ENCODE results near the gene RAB10.
"Not testable (repeated sequence)": the region's sequence is repeated elsewhere in the genome, so short reads cannot be mapped to it uniquely, and the experiment has no call there.

The RAB10 gene

DNA sequence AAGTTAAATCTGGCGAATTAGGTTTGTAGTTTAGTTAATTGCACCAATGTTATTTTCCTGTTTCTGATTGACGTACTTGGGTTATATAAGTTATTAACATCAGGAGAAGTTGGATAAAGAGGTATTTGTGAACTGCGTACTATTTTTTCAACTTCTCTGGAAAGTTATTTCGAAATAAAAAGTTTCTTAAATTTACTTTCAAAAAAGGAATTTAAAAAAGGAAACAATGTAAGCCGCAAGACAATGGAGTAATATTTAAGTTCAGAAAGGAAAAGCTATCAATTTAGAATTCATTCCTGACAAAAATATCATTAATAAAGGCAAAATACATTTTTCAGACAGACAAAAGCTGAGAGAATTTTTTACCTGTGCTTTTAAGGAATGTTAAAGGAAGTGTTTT is 47.7 kb downstream of the RAB10 start:
- DNase-seq (ENCODE audit: extremely low spot score, insufficient read length, low read depth) (no peak), FAIRE-seq (no peak)

DNA sequence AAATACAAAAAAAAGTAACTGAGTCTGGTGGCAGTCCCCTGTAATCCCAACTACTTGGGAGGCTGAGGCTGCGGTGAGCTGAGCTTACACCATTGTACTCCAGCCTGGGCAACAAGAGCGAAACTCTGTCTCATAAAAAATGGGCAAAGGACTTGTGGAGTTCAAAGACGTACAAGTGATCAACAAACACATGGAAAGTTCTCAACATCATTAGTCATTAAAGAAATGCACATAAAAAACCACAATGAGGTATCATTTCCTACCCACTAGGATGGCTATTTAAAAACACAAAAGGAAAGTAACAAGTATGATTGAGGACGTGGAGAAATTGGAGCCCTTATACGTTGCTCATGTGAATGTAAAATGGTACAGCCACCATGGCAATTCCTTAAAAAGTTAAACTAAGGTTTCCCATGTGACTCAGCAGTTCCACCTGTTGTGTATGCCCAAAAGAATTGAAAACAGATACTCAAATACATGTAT is 52.3 kb downstream of the RAB10 start:
- DNase-seq (ENCODE audit: extremely low spot score, insufficient read length, low read depth) = no peak
- FAIRE-seq = peak; percentile 70

DNA sequence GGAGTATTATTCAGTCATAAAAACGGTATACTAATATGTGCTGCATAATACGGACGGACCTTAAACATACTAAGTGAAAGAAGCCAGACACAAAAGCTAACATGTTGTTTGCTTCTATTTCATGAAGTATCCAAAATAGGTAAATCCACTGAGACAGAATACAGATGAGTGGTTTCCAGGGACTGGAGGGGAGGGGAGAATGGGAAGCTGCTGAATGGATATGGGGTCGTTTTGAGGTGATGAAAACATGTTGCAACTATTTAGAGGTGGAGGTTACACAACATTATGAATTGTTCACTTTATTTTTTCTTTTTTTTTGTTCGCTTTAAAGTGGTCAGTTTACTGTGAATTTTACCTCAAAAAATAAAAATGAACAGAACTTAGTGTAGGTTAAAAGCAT is 52.9 kb downstream of the RAB10 start:
- DNase-seq (ENCODE audit: extremely low spot score, insufficient read length, low read depth) (no peak), FAIRE-seq (no peak)

DNA sequence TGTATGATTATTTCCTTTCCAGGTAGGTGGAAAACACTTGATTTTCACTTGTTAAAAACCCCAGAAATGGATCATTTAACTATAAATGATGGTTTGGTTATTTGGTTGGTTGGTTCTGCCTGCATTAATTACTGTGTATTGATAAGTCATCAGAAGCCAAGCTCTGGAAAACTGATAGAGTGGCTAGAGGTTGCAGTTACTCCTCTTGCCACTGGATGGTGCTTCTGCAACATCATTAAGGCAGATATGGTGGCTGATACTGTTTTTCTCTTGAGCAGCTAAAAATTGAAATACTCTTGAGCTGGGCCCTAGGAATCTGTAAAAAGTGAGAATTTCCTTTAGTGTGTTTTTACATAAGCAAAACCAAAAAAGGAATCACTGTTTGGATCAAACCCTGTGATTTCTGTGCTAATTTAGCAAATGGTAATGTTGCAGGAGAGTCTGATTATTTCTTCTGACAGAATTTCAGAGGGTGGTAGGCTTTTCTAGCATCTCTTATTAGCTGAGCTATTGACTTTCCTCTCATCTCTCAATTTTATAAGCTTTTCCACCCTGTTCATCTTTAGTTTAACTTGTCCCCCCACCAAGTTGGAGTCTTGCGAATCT is 54.3 kb downstream of the RAB10 start:
- DNase-seq (ENCODE audit: extremely low spot score, insufficient read length, low read depth) (no peak), FAIRE-seq (peak; percentile 63)

DNA sequence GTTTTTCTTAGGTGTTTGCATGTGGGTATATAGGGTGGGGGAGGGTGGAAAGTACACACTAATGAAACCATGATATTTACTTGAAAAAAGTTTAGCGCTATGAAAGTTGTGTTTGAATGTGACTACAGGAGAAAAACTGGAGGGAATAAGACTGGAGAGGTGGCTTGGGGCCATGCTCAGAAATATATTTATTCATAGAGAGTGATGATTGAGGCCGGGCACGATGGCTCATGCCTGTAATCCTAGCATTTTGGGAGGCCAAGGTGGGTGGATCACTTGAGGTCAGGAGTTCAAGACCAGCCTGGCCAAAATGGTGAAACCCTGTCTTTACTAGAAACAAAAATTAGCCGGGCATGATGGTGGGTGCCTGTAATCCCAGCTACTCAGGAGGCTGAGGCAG is 55.0 kb downstream of the RAB10 start:
- not testable (repeated sequence) for FAIRE-seq; DNase-seq (ENCODE audit: extremely low spot score, insufficient read length, low read depth)

DNA sequence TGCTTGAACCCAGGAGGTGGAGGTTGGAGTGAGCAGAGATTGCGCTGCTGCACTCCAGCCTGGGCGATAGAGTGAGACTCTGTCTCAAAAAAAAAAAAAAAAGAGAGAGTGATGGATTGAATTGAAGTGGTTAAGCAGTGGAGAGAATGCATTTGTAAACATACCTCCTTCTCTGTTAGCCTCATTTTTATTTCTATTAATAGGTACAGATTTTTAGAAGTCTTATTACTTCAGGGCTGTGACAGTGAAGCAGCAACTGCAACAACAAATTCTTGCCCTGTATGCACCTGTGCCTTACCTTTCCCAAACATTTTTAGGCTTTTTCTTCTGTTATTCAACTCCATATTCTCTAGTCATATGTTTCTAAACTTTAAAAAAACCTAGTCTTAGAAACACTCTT is 55.5 kb downstream of the RAB10 start:
- FAIRE-seq = no peak
- no peak for DNase-seq (ENCODE audit: extremely low spot score, insufficient read length, low read depth)

DNA sequence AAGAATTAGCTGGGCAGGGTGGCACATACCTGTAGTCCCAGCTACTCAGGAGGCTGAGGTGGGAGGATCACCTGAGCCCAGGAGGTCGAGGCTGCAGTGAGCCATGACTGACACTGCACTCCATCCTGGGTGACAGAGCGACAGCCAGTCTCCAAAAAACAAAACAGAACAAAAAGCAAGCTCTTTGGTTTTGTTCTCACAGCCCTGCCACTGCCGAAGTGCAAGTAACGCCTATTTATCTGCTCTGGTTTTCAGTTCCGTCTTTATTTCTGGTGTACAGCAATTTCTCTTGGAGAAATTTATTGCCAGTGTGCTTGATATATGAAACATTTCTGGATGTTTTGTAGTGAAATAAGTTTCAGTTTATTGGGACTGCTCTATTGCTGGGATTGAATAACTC is 61.9 kb downstream of the RAB10 start:
- FAIRE-seq (no peak), DNase-seq (ENCODE audit: extremely low spot score, insufficient read length, low read depth) (no peak)

DNA sequence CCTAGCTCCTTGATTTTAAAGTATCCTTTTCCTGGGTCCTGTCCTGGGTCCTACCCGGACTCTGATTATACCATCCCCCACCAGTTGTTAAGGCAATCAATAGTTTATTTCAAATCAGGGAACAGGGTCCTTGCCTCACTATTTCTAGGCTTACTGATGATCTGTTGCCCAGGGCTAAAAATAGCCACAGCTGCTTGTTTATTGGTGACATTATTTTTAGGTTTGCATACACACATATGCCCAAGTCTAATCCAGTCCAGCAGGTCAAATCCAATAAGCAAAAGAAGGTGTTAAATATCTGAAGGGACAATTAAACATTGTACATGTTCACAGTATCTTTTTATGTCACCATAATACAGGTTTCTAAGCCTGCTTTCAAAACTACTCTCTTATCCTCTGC is 66.0 kb downstream of the RAB10 start:
- DNase-seq (ENCODE audit: extremely low spot score, insufficient read length, low read depth) = no peak

DNA sequence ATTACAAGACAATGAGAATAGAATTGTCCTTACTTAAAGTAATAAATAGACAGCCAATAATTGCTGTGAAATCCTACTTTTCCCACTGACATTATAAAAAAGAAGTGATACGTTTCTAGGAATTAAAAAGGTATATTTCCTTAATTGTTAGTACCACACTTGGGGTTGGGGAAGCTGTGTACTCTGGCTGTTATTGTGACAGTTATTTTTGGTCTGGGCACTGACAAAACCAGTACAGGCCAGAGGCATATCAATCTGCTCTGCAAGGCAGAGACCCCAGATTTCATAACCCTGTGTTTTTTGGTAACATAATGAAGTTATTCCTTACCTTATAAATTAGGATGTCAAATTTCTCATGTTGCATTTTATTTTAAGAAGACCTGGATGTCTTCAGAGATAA is 66.5 kb downstream of the RAB10 start:
- no peak for FAIRE-seq
- no peak for DNase-seq (ENCODE audit: extremely low spot score, insufficient read length, low read depth)

More for the DNA sequence above, 66.0 kb downstream of the RAB10 start:
- no peak for FAIRE-seq

DNA sequence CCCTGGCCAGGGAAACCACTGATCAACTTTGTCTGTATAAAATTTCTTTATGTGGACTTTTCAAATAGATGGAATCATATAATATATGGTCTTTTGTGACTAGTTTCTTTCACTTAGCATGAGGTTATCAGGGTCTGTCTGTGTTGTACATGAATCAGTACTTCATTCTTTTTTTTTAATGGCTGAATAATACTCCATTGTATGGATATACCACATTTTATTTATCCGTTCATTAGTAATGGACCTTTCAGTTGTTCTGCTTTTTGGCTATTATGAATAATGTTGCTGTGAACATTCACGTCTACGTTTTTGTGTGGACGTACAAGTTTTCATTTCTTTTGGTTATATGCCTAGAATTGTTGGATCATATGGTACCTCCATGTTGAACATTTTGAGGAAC is 69.9 kb downstream of the RAB10 start:
- no peak for FAIRE-seq
- no peak for DNase-seq (ENCODE audit: extremely low spot score, insufficient read length, low read depth)

DNA sequence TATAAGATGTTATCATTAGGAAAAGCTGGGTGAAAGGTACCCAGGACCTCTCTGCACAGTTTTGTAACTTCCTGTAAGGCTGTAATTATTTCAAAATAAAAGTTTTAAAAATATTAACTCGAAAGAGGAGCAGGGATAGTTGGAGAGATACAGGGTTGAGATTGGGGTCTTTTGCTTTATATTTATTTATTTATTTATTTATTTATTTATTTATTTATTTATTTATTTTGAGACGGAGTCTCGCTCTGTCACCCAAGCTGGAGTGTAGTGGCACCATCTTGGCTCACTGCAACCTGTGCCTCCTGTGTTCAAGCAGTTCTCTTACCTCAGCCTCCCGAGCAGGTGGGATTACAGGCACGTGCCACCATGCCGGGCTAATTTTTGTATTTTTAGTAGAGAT is 74.8 kb downstream of the RAB10 start:
- FAIRE-seq; DNase-seq (ENCODE audit: extremely low spot score, insufficient read length, low read depth): not testable (repeated sequence)

DNA sequence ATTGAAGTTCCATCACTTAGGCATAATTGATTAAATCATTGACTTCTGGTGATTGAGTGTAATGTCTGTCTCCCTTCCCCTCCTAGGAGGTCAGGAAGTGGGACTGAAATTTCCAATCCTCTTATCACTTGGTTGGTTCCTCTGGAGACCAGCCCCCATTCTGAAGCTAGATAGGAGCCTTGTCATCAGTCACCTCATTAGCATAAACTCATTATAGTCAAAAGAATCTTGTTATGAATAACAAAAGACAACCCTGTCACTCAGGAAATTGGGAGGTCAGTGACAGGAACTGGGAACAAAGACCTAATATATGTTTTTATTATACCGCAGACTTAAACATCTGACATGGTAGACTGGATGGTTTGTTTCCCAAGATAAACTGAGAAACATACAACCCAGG is 78.3 kb downstream of the RAB10 start:
- FAIRE-seq (no peak), DNase-seq (ENCODE audit: extremely low spot score, insufficient read length, low read depth) (no peak)

DNA sequence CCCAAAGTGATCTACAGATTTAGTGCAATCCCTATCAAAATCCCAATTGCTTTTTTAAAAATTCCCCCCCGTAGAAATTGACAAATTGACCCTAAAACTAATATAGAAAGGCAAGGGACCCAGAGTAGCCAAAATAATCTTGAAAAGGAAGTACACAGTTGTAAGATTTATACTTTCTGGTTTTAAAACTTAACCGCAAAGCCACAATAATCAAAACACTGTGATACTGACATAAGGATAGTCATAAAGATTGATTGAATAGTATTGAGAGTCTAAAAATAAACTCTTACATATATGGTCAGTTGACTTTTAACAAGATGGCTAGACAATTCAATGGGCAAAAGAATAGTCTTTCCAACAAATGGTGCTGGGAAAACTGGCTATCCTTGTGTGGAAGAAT is 80.3 kb downstream of the RAB10 start:
- FAIRE-seq (no peak), DNase-seq (ENCODE audit: extremely low spot score, insufficient read length, low read depth) (no peak)

DNA sequence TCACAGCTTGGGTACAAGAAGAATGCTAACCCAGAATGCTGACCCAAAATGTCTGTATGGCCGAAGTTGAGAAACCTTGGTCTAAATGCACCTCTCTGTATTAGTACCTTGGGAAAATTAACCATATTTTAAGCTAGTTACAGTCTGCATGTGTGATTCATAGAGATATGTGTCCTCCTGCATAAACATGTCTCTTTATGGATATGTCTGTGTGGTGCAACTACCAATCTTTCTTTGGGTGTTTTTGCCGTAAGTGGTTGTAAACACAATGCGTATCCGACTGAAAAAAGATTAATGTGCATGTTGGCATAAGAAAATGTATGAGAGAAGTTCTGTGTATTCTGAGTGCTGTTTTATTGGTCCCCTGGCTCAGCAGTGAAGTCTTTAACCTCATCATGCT is 84.8 kb downstream of the RAB10 start:
- FAIRE-seq = no peak
- no peak for DNase-seq (ENCODE audit: extremely low spot score, insufficient read length, low read depth)

DNA sequence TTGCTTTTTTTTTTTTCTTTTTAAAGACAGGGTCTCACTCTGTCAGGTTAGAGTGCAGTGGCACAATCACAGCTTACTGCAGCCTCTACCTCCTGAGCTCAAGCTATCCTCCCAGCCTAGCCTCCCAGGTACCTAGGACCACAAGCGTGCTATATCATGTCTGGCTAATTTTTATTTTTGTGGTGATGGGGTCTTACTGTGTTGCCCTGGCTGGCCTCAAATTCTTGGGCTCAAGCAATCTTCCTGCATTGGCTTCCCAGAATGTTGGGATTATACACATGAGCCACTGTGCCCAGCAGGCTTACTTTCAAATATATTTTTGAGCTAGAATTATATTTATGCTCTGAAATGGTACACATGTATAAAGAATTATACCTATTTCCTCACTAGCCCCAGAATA is 85.6 kb downstream of the RAB10 start:
- DNase-seq (ENCODE audit: extremely low spot score, insufficient read length, low read depth) (no peak), FAIRE-seq (no peak)

DNA sequence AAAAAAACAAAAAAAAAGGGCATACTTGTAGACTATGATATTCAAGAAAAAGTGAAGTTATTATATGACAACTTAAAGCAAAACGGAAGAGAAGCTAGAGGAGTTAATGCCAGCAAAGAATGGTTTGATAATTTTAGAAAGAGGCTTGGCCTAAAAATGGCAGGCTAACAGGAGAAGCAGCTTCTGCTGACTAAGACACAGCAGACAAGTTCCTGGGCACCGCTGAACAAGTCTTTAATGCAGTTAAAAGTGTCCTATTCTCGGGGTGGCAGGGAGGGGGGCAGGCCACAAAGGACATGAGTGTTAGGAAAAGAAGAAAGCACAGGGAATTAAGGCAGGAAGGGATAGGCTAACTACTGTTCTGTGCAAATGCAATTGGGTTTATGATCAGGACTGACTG is 88.7 kb downstream of the RAB10 start:
- FAIRE-seq = no peak
- no peak for DNase-seq (ENCODE audit: extremely low spot score, insufficient read length, low read depth)

DNA sequence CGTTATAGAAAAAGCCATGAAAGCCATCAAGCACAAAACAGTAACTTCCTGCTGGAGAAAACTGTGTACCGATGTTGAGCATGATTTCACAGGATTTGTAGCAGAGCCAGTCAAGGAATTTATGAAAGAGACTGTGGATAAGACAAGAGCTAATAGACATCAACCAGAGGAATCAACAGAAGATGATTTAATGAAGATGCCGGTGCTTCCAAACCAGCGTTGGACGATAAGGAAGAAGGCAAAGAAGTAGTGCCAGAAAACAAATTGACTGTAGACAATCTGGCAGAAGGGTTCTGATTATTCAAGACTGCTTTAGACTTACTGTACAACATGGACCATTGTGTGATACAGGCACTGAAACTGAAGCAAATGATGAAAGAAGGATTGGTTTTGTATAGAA is 89.5 kb downstream of the RAB10 start:
- no peak for DNase-seq (ENCODE audit: extremely low spot score, insufficient read length, low read depth)
- no peak for FAIRE-seq

DNA sequence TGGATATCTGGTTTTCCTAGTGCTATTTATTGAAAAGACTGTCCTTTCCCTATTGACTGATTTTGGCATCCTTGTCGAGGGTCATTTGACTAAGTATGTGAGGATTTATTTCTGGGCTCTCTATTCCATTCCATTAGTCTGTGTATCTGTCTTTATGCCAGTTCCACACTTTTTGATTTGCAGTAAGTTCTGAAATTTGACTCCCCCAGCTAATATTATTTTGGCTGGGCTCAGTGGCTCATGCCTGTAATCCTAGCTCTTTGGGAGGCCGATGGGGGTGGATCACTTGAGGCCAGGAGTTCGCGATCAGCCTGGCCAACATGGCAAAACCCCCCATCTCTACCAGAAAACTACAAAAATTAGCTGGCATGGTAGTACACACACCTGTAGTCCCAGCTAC is 92.2 kb downstream of the RAB10 start:
- FAIRE-seq (no peak), DNase-seq (ENCODE audit: extremely low spot score, insufficient read length, low read depth) (no peak)

DNA sequence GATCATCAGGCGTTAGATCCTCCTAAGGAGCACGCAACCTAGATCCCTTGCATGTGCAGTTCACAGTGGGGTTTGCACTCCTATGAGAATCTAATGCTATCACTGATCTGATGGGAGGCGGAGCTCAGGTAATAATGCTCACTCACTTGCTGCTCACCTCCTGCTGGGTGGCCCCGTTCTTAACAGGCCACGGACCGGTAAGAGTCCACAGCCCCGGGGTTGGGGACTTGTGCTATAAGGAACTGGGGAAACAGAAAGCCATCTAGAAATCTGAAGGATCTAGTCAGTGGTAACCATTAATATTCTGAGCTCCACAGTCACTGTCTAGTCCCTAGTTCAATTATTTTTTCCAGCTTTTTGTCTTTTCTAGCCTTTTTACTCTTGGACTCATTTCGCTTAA is 94.3 kb downstream of the RAB10 start:
- FAIRE-seq (no peak), DNase-seq (ENCODE audit: extremely low spot score, insufficient read length, low read depth) (no peak)

DNA sequence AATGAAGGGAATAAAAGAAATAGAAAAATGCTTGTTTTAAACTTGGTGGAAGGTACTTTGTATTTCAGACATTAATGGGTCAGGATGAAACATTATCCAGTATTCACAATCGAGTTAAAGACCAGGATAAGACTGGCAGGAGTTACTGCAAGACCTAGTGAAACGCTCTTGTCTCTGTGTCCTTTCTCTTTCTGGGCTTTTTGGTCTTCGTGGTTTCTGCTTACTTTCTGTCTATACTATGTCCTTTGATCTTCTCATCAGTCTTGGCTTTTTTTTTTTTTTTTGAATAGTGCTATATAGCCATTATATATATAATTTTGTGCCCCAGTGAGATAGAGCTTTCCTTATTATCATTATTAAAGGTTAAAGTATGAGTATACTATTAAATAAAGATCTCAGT is 96.9 kb downstream of the RAB10 start:
- FAIRE-seq (peak; percentile 26), DNase-seq (ENCODE audit: extremely low spot score, insufficient read length, low read depth) (no peak)

DNA sequence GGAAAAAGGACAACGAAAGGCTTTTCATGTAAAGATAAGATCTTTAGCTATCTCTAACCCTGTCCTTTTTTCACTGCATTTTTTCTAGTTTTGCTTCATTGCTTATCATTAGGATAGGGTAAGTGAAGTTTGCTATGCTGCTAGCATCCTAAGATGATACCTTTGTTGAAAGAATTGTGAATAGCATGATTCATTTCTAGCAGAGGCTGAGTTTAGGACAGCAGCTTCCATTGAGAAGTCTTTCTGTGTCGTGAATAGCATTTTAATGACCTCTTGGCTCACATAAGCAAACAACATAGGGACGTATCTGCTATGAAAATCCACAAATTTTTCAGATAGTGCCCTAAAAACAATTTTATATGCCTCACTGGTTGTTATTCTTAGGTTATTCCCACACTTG is 102.6 kb downstream of the RAB10 start:
- FAIRE-seq (no peak), DNase-seq (ENCODE audit: extremely low spot score, insufficient read length, low read depth) (no peak)
